ENCODE results near the gene INHBE. TPM values are rescaled to one million over a fixed set of nuclear protein-coding genes. Genes with fewer than 3 reads are reported as not detected.
"Not testable (repeated sequence)": the region's sequence is repeated elsewhere in the genome, so short reads cannot be mapped to it uniquely, and the experiment has no call there.

The INHBE gene
- total RNA-seq, 1 donor from 2014 or later = 8.4 TPM

DNA sequence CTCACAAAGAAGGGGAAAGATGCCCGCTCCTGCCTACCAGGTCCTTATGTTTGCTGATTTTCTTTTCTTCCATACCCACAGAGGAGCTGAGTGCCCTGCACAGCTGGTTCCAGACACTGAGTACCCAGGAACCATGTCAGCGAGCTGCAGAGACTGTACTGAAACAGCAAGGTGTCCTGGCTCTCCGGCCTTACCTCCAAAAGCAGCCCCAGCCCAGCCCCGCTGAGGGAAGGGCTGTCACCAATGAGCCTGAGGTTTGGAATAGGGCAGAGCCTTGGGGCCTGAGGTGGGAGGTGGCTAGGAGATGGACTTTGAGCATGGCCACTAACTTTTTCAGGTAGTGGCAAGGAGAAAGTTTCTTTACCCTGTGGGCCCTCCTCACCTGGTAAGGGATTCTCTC, 35.0 kb downstream of the INHBE start:
- Mint-ChIP-seq H3K4me3 (ENCODE audit: unreplicated experiment) (no peak overlapping the region), H3K4me1 (ENCODE audit: low read depth) (peaks cover 35% of the 10 kb centered on the region), H3K36me3 (ENCODE audit: low read depth) (peaks cover 32% of the 10 kb centered on the region), H3K27ac (ENCODE audit: unreplicated experiment) (peak overlapping the region; percentile 12), H3K9me3 (ENCODE audit: low read depth) (no peaks in the 10 kb centered on the region), H3K27me3 (ENCODE audit: low read depth) (no peaks in the 10 kb centered on the region)
- DNase-seq (ENCODE audit: low spot score) = peak; percentile 67
- TF ChIP-seq CTCF (IDR thresholded peaks at IDR 0.05) = no peak

DNA sequence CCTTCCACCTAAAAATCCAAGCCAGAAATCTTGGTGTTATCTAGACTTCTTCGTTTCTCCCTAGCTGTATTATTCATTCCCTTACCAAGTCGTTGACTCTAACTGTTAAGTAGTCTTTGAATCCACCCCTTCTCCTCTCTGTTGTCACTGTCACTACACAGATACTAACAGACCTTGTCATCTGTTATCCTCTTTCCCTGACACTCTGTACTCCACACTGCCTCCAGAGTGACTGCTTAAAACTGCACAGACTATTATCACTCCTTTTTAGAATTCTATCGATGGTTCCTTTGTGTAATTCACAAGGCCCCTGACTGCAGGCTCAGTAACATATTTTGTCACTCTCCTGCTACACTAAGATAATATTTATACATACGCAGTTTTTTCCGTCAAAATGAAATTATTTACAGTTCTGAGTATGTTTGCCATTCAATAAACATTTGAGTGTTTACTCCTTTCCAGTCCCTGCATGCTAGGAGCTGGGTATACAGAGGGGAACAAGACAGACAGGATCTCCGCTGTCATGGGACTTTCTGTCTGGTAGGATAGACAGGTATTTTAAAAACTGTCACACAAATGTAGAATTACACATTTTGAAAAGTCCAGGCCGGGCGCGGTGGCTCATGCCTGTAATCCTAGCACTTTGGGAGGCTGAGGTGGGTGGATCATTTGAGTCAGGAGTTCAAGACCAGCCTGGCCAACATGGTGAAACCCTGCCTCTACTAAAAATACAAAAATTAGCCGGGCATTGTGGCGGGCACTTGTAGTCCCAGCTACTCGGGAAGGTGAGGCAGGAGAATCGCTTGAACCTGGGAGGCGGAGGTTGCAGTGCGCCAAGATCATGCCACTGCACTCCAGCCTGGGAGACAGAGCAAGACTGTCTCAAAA, 36.5 kb downstream of the INHBE start:
- H3K36me3 Mint-ChIP-seq (ENCODE audit: low read depth) = peaks cover 35% of the 10 kb centered on the region

GRCh38 chr12:57495051-57495701, 40.1 kb downstream of the INHBE start:
- H3K27me3 Mint-ChIP-seq (ENCODE audit: low read depth); H3K27ac Mint-ChIP-seq (ENCODE audit: unreplicated experiment); H3K4me3 Mint-ChIP-seq (ENCODE audit: unreplicated experiment); H3K9me3 Mint-ChIP-seq (ENCODE audit: low read depth): not testable (repeated sequence)
- Mint-ChIP-seq H3K4me1 (ENCODE audit: low read depth) (peaks cover 20% of the 10 kb centered on the region), H3K36me3 (ENCODE audit: low read depth) (peaks cover 46% of the 10 kb centered on the region)
- DNase-seq (ENCODE audit: low spot score) = peak; percentile 77

More for the DNA sequence above, 36.5 kb downstream of the INHBE start:
- H3K4me3 Mint-ChIP-seq (ENCODE audit: unreplicated experiment) = no peak overlapping the region
- peak; percentile 45 for TF ChIP-seq CTCF (IDR thresholded peaks at IDR 0.05)
- peak; percentile 25 for DNase-seq (ENCODE audit: low spot score)
- no peaks in the 10 kb centered on the region for H3K27me3 Mint-ChIP-seq (ENCODE audit: low read depth)
- no peaks in the 10 kb centered on the region for H3K9me3 Mint-ChIP-seq (ENCODE audit: low read depth)
- H3K4me1 Mint-ChIP-seq (ENCODE audit: low read depth) = peaks cover 35% of the 10 kb centered on the region
- H3K27ac Mint-ChIP-seq (ENCODE audit: unreplicated experiment) = peak overlapping the region; percentile 74

- H3K36me3 Mint-ChIP-seq (ENCODE audit: low read depth) = peaks cover 47% of the 10 kb centered on the region
- no peak for TF ChIP-seq CTCF (IDR thresholded peaks at IDR 0.05)
- peak overlapping the region; percentile 75 for H3K27ac Mint-ChIP-seq (ENCODE audit: unreplicated experiment)
Measured at GRCh38 chr12:57496822-57497221, 41.7 kb downstream of the INHBE start.

GRCh38 chr12:57497223-57498131, 42.4 kb downstream of the INHBE start:
- H3K4me3 Mint-ChIP-seq (ENCODE audit: unreplicated experiment) = no peak overlapping the region
- no peaks in the 10 kb centered on the region for H3K27me3 Mint-ChIP-seq (ENCODE audit: low read depth)
- H3K4me1 Mint-ChIP-seq (ENCODE audit: low read depth) = peaks cover 14% of the 10 kb centered on the region
- peaks cover 47% of the 10 kb centered on the region for H3K36me3 Mint-ChIP-seq (ENCODE audit: low read depth)
- peak overlapping the region; percentile 75 for H3K27ac Mint-ChIP-seq (ENCODE audit: unreplicated experiment)
- no peaks in the 10 kb centered on the region for H3K9me3 Mint-ChIP-seq (ENCODE audit: low read depth)
- TF ChIP-seq CTCF (IDR thresholded peaks at IDR 0.05) = no peak
- peak; percentile 15 for DNase-seq (ENCODE audit: low spot score)

More at GRCh38 chr12:57496822-57497221, 41.7 kb downstream of the INHBE start:
- no peaks in the 10 kb centered on the region for H3K9me3 Mint-ChIP-seq (ENCODE audit: low read depth)
- H3K4me1 Mint-ChIP-seq (ENCODE audit: low read depth) = peaks cover 14% of the 10 kb centered on the region
- no peaks in the 10 kb centered on the region for H3K27me3 Mint-ChIP-seq (ENCODE audit: low read depth)
- no peak for DNase-seq (ENCODE audit: low spot score)
- no peak overlapping the region for H3K4me3 Mint-ChIP-seq (ENCODE audit: unreplicated experiment)
